GM12891 (cell line): Measurements from ENCODE around the gene MRPS16.

Source experiments
- PAX5 ChIP-seq: IDR thresholded peaks from 2 replicates; pipeline ENCODE4 v1.6.1; 2011; ENCODE audit warnings: low read length, moderate library complexity, mild to moderate bottlenecking; ENCODE audit not compliant: insufficient read depth, severe bottlenecking
- POLR2A ChIP-seq: IDR thresholded peaks from 2 replicates; pipeline ENCODE4 v1.6.1; 2011; ENCODE audit warnings: low read depth, low read length, control low read depth
- POLR2AphosphoS5 ChIP-seq: IDR thresholded peaks from 2 replicates; pipeline ENCODE4 v1.6.1; 2011; ENCODE audit warnings: low read depth, low read length, control low read depth
- POU2F2 ChIP-seq: IDR thresholded peaks from 2 replicates; pipeline ENCODE4 v1.6.1; 2011; ENCODE audit warnings: low read depth, mild to moderate bottlenecking, control low read depth, low read length, moderate library complexity
- SPI1 ChIP-seq: IDR thresholded peaks from 2 replicates; pipeline ENCODE4 v1.6.1; 2011; ENCODE audit warnings: low read depth, low read length, control low read depth
- TAF1 ChIP-seq: IDR thresholded peaks from 2 replicates; pipeline ENCODE4 v1.6.1; 2011; ENCODE audit warnings: low read depth, low read length, control low read depth

DNA sequence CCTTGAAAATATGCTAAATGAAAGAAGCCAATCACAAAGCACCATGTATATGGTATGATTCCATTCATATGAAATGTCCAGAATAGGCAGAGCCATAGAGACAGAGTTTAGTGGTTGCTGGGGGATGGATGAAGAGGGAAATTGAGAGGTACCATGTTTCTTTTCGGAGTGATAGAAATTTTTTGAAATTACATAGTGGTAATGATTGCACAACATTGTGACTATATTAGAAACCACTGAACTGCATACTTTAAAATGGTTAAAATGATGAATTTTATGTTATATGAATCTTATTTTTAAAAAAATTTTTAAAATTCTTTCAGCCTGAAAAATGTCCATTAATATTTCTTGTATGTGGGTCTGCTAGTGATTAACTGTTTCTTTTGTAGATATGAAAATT is 31.5 kb downstream of the MRPS16 start:
- TF ChIP-seq POLR2A (no peak), POLR2AphosphoS5 (no peak), TAF1 (no peak), SPI1 (no peak), POU2F2 (no peak), PAX5 (no peak)
